Ecto neural progenitor cell (in vitro differentiated cells): ENCODE data around the gene SOHLH1.

ENCODE experiments used
- DNase-seq: peaks from one replicate; pipeline ENCODE4 v3.0.0-alpha.2; 2018; ENCODE audit warnings: low spot score

SOHLH1 gene

DNA sequence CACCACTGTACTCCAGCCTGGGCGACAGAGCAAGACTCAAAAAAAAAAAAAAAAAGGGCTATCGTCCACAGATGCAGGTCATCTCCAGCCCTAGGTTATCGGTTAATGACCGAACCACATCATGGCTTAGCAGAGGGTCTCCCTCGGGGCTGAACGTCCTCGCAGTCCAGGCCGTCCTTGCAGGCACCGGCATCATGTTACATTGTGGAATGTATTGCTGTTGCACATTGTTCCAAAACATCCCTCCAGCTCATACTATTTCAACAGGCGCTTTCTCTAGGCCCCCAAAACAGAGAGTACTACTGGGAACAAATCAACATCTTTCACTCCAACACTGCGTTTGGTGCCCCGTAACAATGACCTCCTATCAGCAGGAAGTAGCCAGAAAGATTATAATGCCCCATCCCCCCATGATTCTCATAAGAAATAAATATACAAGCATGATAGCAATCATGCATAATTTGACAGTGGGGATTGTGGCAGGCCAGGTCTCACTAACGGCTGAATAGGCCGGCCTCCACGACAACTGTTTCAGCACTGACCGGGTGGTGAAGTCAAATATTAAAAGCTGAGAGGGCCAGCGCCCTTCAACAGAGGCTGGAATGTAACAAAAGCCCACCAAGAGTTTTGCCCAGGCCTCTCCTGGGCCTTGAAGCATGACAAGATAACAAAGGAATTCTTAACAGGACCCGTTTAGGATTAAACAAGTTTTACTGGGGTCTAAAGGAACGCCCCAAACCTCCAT lies 37.3 kb downstream of the SOHLH1 start:
- DNase-seq = no peak

DNA sequence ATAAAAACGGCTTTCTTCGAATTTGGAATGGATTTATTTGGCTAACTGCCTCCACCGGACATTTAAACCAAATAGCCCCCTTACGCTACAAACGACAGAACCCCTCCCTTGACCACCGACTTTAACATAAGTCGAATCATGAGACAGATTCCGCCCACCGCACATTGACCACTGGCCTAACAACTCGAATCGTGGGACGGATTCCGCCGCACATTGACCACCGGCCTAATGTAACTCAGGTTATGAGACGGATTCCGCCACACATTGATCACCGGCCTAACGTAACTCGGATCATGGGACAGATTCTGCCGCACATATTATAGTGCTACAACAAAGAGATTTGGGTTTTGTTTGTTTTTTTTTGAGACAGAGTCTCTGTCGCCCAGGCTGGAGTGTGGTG lies 38.9 kb downstream of the SOHLH1 start:
- no peak for DNase-seq

DNA sequence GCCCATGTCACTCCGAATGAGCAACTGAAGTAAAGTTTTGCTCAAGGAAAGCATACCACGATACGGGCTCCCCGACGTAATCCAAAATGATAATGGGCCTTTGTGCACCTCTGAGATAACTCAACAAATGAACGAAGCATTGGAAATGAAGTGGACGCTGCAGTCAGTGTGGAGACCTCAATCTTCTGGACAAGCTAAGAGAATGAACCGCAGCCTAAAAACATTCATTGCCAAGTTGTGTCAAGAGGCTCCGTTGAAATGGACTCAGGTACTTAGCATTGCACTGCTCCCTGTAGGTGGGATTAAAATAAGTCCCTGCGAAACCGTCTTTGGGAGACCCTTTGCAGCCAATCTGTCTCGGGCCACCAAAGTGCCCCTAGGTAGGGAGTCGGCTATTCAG lies 40.0 kb downstream of the SOHLH1 start:
- no peak for DNase-seq

DNA sequence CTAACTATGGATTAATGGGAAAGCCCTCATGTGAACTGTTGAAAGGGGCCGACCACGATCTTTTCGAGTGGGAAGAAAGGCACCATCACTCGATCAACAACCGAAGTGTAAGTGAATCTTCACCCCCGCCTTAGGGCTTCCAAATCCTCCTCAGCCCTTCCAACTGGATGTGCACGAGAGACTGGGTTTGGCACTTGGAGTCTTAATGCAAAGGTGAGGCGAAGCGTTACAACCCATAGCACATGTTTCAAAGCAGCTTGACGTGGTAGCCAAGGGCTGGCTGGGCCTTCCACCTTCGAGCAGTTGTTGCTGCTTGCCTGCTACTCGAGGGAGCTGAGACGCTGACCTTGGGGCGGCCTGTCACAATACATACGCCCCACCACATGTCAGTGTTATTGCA lies 41.9 kb downstream of the SOHLH1 start:
- DNase-seq = no peak

DNA sequence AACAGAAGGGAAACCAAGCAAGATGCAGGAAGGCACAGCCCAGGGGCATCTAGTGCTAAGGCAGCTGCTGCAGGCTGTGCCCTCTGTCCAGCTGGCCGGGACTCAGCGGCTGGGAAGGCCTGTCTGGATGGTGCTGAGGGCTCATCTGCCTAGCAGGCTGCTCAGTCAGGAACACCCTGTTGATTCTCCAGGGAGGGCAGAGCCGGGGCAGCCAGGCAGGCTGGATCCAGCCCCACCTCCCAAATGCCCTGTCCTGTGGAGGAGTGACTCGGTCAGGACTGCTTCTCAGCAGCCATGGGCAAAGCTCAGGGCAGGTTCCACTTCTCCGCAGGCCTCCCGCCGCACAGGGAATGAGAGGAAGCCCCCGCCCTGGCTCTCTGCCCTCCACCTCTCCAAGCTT lies 44.0 kb downstream of the SOHLH1 start:
- DNase-seq = no peak

DNA sequence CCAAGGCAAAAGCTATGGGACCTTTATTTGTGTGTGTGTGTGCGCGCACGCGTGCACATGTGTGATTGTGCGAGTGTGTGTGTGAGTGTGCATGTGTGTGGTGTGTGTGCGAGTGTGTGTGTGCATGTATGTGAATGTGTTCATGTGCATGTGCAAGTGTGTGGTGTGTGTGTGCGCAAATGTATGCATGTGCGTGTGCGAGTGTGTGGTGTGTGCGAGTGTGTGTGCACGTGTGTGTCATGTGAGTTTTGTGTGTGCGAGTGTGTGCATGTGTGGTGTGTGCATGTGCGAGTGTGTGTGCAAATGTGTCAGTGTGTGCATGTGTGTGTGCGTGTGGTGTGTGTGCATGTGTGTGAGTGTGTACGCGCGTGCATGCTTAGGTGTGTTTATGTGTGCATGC lies 48.9 kb downstream of the SOHLH1 start:
- no peak for DNase-seq

DNA sequence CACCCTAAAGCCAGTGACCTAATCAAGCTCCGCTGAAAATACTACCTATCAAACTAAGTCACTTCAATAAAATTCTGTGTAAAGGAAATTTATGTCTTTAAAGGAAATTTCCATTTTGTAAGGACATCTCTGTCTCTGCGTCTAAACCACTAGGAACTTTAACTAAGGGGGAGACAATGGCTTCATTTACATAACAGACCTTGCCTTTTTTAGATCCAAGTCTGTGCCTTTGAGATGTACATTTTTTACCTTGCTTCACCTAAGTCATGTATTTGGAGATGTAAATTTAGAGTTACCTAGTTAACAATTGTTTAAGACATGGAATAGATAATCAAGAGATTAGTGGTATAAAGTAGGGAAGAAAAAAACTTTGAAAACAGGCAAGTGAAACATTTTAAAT lies 49.8 kb downstream of the SOHLH1 start:
- DNase-seq = no peak

DNA sequence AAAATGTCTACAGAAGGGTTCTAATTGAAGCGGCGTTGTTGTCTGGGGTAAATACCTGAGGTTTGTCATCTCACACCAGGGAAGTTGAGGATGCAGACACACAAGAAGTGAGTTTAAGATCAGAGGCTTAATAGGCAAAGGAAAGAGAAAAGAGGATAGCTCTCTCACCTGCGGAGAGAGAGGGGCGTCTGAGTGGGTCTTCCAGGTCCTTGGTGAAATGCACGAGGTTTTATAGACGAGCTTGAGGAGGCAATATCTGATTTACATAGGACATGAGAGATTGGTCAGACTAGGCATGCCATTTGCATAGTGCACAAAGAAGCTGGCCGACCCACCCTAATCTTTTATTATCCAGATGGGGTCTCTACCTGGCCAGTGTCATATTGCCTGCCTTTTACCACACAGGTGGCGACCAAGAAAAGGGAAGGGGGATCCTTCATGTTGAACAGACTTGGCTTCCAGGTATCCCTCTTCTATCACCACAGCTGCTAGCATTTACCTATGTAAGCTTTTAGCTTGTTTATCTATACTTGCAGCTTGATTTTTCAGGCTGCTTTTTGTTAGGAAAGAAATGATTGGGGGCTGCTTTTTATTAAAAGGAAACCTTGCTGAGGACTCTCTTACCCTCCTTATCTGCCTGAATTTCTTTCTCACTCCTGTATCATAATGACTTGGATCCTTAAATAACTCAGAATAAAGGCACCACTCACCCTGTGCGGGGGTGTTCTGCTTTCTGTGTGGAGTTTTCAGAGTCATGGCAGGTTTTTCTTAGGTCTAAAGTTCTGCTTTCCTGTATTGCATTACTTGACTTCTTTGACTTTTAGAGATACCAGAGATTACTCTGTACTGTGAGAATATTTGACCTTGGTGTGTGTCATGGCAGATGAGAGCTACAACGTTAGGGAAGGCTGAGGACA lies 50.5 kb downstream of the SOHLH1 start:
- no peak for DNase-seq

DNA sequence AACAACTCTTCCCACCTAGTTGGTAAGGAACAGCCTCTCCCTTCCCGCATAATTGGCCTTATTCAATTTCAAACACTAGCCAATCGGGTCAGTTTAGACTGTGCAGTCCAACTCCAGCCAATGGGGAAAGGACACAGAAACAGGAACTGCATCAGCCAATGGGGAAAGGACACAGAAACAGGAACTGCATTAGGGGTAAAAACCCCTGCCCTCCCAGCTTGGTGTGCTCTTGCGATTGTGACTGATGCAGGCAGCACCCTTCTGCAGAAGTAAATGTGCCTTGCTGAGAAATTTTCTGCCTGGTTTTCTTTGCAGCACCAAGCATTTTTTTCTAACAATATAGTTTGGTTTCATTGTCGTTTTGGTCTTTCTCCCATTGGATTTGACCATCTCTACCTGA lies 51.4 kb downstream of the SOHLH1 start:
- no peak for DNase-seq

DNA sequence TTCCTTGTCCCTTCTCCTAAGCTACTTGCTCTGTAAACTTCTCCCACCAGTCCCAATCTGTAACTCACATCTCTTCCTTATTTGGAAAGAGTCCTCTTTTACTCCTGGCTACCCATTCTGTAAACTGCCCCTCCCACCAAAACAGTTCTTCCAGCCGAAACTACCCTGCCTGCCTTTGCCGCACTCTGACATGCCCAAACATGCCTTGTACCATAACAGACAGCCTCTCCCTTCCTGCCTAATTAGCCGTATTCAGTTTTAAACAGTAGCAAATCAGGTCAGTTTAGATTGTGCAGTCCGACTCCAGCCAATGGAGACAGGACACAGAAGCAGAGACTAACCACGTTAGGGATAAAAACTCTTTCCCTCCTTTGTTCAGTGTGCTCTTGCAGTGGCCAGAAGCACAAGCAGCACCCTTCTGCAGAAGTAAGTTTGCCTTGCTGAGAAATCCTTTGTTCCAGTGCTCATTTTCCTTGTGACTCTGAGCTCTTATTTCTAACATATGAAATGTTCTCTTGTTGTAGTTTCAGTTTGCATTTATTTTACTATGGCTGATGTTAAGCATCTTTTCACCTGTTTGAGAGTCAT lies 54.6 kb downstream of the SOHLH1 start:
- DNase-seq = no peak
